ENCODE results near the gene DCTPP1.
"Not testable (repeated sequence)": the region's sequence is repeated elsewhere in the genome, so short reads cannot be mapped to it uniquely, and the experiment has no call there.

The DCTPP1 gene

GRCh38 chr16:30429678-30430427 is at the start of gene DCTPP1:
TSS of gene DCTPP1 (minus strand) at chr16:30430030. CDS start at chr16:30429980, 50 bp downstream.
- peak; percentile 95 for DNase-seq

GRCh38 chr16:30478766-30479478 is 49.1 kb upstream of the DCTPP1 start:
- DNase-seq = no peak

- DNase-seq = not testable (repeated sequence)
Observed at GRCh38 chr16:30477773-30478172, 47.9 kb upstream of the DCTPP1 start.

GRCh38 chr16:30476991-30477390 is 47.2 kb upstream of the DCTPP1 start:
- no peak for DNase-seq

GRCh38 chr16:30474684-30475083 is 44.9 kb upstream of the DCTPP1 start:
- no peak for DNase-seq

- no peak for DNase-seq
Observed at GRCh38 chr16:30474074-30474452, 44.2 kb upstream of the DCTPP1 start.

- DNase-seq = no peak
Observed at GRCh38 chr16:30473231-30474073, 43.6 kb upstream of the DCTPP1 start.

GRCh38 chr16:30472328-30472942 is 42.6 kb upstream of the DCTPP1 start, which contains the start of gene ITGAL:
TSS of gene ITGAL (plus strand) at chr16:30472742. CDS start at chr16:30472838, 96 bp downstream.
- no peak for DNase-seq

GRCh38 chr16:30470632-30470995 is 40.8 kb upstream of the DCTPP1 start:
- no peak for DNase-seq

GRCh38 chr16:30470170-30470512 is 40.3 kb upstream of the DCTPP1 start:
- DNase-seq = no peak

- DNase-seq = no peak
Observed at GRCh38 chr16:30464078-30464477, 34.2 kb upstream of the DCTPP1 start.

- DNase-seq = not testable (repeated sequence)
Observed at GRCh38 chr16:30461426-30461825, 31.6 kb upstream of the DCTPP1 start.

GRCh38 chr16:30459456-30459855 is 29.6 kb upstream of the DCTPP1 start:
- no peak for DNase-seq

GRCh38 chr16:30458561-30459394 is 28.9 kb upstream of the DCTPP1 start:
- DNase-seq = no peak

- DNase-seq = no peak
Observed at GRCh38 chr16:30457743-30458560, 28.1 kb upstream of the DCTPP1 start.

GRCh38 chr16:30457256-30457655 is 27.4 kb upstream of the DCTPP1 start:
- DNase-seq = no peak

- no peak for DNase-seq
Observed at GRCh38 chr16:30456302-30456701, 26.5 kb upstream of the DCTPP1 start.

- DNase-seq = not testable (repeated sequence)
Observed at GRCh38 chr16:30452709-30453580, 23.1 kb upstream of the DCTPP1 start.

- no peak for DNase-seq
Observed at GRCh38 chr16:30449116-30449435, 19.2 kb upstream of the DCTPP1 start.

- no peak for DNase-seq
Observed at GRCh38 chr16:30447512-30448226, 17.8 kb upstream of the DCTPP1 start.
